Measurements from ENCODE around the gene CCDC57.

The CCDC57 gene

DNA sequence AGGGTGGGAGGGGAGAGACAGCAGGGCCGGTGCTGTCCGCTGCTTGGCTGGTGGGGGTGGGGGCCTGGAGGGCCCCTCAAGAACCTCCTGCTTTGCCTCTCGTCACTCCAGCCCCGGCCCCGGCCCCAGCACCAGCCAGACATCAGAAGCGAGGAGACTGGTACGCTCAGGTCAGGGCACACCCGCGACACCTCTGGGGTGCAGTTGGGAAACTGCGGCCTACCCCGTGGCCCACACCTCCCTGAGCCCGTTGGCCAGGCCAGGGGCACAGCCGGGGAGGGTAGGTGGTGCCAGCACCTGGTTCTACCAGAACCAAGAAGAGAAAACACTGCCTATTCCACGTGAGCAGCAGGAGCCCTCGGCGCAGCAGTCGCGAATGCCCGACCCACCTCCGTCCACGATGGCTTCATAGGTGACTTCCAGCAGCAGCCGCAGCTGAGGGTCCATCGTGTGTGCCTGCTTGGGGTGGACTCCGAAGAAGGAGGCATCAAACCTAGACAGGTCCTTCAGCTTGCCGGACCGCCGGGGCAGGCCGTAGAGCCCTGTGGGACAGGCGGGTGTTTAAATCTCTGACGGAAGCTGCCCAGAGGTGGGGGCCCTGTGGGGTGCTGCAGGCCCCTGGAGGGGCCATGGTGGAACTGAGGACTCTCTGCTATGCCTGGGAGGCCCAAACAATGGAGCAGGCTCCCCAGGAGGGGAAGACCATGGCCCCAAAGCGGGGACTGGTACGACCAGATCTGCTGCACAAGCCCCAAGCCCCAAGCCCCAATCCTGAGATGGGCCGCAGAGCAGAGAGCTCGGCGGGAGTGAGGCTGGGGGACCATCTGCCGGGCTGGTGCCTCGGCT is 117.5 kb downstream of the CCDC57 start:
- in situ Hi-C loops (cut with HindIII; ENCODE audit: low pct_ligation_motif_present, low sequenced_read_pairs): no loop called here
- peaks cover 58% of the 10 kb centered on the region for H3K36me3 ChIP-seq (replicated peaks)
- H3K27ac ChIP-seq: no peak overlapping the region

GRCh38 chr17:82092995-82093751 is 119.5 kb downstream of the CCDC57 start:
- Histone ChIP-seq H3K27me3 (replicated peaks) (no peaks in the 10 kb centered on the region), H3K36me3 (replicated peaks) (peaks cover 78% of the 10 kb centered on the region), H3K27ac (no peak overlapping the region), H3K4me3 (ENCODE audit: low read depth, low read length) (no peak overlapping the region)
- DNase-seq: no peak
- TF ChIP-seq CTCF (IDR thresholded peaks at IDR 0.05; ENCODE audit: low read depth, low read length, missing control alignments): no peak
- in situ Hi-C loops (cut with HindIII; ENCODE audit: low pct_ligation_motif_present, low sequenced_read_pairs): no loop called here

More for the DNA sequence above, 117.5 kb downstream of the CCDC57 start:
- no peak for TF ChIP-seq CTCF (IDR thresholded peaks at IDR 0.05; ENCODE audit: low read depth, low read length, missing control alignments)
- H3K27me3 ChIP-seq (replicated peaks): no peaks in the 10 kb centered on the region
- no peak for DNase-seq
- peak overlapping the region; percentile 81 for H3K4me3 ChIP-seq (ENCODE audit: low read depth, low read length)

DNA sequence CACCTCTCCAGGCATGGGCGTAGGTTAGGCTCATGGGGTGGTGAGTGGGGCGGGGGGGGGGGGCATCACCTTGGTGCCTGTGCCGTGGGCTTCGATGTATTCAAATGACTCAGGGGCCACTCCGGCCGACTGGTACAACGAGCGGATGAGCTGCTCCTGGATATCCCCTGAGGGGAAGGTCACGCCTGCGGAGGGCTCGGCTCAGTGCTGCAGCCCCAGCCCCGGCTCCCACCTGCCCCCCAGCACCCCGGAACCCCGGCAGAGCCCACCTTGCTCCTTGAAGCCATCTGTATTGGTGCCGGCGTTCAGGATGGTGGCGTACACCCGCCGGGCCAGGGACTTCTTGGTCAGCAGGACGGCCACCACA is 120.0 kb downstream of the CCDC57 start:
- no peak for DNase-seq
- TF ChIP-seq CTCF (IDR thresholded peaks at IDR 0.05; ENCODE audit: low read depth, low read length, missing control alignments): no peak
- no peak overlapping the region for H3K27ac ChIP-seq
- peaks cover 83% of the 10 kb centered on the region for H3K36me3 ChIP-seq (replicated peaks)
- no peak overlapping the region for H3K4me3 ChIP-seq (ENCODE audit: low read depth, low read length)
- no peaks in the 10 kb centered on the region for H3K27me3 ChIP-seq (replicated peaks)
- in situ Hi-C loops (cut with HindIII; ENCODE audit: low pct_ligation_motif_present, low sequenced_read_pairs): no loop called here

GRCh38 chr17:82092094-82092586 is 120.5 kb downstream of the CCDC57 start:
- no peak for TF ChIP-seq CTCF (IDR thresholded peaks at IDR 0.05; ENCODE audit: low read depth, low read length, missing control alignments)
- Histone ChIP-seq H3K27me3 (replicated peaks) (no peaks in the 10 kb centered on the region), H3K36me3 (replicated peaks) (peaks cover 87% of the 10 kb centered on the region), H3K27ac (no peak overlapping the region), H3K4me3 (ENCODE audit: low read depth, low read length) (no peak overlapping the region)
- DNase-seq: no peak
- in situ Hi-C loops (cut with HindIII; ENCODE audit: low pct_ligation_motif_present, low sequenced_read_pairs): no loop called here

GRCh38 chr17:82091264-82092066 is 121.2 kb downstream of the CCDC57 start:
- H3K27ac ChIP-seq: no peak overlapping the region
- no peaks in the 10 kb centered on the region for H3K27me3 ChIP-seq (replicated peaks)
- H3K4me3 ChIP-seq (ENCODE audit: low read depth, low read length): no peak overlapping the region
- H3K36me3 ChIP-seq (replicated peaks): peaks cover 93% of the 10 kb centered on the region
- in situ Hi-C loops (cut with HindIII; ENCODE audit: low pct_ligation_motif_present, low sequenced_read_pairs): no loop called here
- no peak for DNase-seq
- TF ChIP-seq CTCF (IDR thresholded peaks at IDR 0.05; ENCODE audit: low read depth, low read length, missing control alignments): no peak
